HG03439 (cell line): Measurements from ENCODE around the gene HS6ST1.

Experiments
- ATAC-seq: cut with Tn5 transposase; IDR thresholded peaks from one replicate; pipeline ENCODE4 v1.9.1; 2021; ENCODE audit warnings: mild to moderate bottlenecking, moderate library complexity; ENCODE audit not compliant: unreplicated experiment

The HS6ST1 gene

DNA sequence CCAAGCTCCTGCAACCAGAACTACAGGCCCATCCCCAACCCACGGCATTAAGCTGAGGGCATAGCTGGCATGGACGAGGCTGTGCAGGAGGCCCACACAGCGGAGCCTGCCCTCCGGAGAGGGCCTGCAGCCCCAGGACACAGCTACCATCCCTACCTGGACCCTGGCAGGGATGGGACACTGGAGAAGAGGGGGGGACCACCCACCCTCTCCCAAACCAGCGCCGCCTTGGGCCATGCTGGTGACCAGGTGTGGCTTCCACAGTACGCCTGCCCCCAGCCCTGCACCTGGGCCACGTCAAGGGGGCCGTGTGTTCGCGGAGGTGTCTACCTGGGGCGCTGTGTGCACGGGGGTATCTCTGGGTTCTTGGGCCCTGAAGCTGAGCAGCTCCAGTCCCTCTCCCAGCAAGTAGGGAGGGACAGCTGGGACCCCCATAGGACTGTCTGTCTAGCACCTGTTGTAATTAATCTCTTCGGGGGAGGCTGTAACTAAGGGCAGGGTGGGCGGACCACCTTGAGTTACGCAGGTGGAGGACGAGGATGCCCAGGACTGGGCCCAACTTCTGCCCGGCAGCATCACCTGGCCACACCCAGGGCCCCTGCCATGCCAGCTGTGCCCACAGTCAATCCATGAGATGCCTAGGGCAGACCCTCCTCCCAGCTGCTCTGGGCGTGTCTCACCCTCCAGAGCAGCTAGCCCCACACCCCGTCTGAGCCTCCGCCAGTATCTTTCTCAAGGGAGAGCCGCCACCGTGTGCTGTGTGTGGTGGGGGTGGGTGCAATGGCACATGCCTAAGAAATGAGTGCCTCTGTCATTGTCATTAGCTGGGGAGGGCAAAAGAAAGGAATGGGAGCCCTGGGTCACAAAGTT is 18.3 kb downstream of the HS6ST1 start:
- ATAC-seq: no peak

DNA sequence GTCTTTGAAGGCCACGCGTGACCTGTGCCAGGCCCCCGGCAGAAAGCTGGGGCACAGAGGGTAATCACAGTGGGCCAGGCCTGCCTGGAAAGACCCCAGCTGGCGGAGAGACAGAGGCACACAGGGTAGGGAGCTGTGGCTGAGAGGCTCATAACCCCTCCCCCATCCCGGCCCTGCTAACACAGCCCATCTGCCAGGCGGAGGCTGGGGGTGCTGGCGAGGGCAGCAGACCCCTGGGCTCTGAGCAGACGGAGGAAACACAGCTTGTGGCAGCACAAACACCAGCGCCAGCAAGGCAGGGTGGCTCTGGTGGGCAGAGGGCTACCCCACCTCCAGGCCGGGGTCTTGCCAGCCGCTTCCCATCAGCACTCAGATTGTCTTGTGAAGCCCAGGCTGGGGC is 19.0 kb downstream of the HS6ST1 start:
- no peak for ATAC-seq

DNA sequence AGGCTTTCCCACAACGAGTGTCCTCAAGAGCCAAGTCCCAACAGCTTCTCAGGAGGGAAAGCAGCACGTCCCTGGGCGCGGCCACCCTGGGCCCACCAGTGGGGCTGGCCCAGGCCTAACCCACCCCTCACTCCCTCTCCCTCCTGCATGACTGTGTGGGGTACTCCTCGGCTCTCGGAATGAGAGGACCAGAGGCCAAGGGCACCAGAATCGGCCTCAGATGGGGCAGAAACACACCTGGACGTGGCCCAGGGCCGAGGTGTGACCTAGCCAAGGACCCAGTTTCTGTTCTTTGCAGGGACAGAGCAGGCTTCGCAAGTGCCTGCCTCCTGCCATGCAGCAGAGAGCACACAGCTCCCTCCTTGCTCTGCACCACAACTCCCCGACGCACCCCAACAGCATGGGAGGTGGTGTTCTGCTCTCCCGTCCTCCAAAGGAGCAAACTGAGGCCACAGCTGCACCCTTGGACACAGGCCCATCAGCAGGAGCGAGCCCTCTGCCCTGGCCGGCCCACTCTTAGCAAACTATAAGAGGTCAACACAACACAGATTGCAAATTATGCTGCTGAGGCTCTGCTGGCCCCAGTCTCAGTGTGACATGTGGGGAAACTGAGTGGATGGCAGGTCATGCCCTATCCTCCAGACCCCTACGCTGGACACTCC is 19.7 kb downstream of the HS6ST1 start:
- no peak for ATAC-seq

DNA sequence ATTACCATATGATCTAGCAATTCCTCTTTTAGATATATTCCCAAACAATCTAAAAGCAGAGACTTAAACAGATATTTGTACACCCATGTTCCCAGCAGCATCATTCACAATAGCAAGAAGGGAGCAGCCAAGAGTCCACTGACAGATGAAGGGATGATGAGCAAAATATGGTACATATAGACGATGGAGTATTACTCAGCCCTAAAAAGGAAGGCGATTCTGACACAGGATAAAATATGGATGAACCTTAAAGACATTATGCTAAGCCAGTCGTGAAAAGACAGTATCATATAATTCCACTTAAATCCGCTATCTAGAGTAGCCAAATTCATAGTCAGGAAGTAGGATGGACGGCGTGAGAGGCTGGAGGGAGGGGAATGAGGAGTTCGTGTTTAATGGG is 20.4 kb downstream of the HS6ST1 start:
- ATAC-seq: no peak

DNA sequence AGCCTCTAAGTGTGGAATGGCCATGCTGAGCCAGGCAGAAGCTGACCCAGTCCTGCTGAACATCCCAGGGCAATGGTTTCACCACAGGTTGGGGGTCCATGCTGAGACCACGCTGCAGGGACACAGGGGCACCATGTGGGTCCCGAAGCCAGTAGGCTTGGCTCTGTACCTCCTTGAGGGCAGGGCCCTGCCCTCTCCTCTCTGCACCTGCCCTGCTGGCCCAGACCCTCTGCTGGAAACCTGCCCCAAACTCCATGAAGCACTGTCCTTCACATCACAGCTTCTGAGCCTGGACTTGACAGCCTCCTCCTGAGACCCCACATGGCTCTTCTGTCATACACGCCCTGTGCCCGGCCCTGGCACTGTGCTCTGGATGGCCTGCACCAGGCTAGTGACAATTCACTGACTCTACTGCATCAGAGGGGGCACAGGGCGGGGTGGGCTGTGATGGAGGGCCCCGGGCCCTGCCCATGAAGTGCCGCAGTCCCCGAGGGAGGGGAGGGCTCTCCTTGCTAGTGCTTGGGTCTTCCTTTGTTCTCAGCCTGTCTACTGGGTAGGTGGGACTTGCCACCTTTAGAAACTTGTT is 24.7 kb downstream of the HS6ST1 start:
- ATAC-seq: no peak

DNA sequence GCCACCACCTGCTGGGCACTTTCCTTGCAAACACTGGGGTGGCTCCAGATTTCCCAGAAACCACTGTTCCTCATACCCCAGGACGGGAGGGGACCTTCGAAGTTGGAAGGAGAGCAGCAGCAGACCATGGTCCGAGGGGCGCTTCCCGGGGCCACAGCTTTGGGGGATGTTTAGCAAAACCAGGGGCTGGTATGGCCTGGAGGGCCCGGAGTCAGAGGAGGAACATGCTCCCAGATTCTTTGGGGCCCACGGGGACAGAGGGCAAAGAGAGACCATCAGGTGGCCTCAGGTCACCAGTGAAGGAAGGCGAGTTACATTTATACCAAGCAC is 25.3 kb downstream of the HS6ST1 start:
- ATAC-seq: no peak

DNA sequence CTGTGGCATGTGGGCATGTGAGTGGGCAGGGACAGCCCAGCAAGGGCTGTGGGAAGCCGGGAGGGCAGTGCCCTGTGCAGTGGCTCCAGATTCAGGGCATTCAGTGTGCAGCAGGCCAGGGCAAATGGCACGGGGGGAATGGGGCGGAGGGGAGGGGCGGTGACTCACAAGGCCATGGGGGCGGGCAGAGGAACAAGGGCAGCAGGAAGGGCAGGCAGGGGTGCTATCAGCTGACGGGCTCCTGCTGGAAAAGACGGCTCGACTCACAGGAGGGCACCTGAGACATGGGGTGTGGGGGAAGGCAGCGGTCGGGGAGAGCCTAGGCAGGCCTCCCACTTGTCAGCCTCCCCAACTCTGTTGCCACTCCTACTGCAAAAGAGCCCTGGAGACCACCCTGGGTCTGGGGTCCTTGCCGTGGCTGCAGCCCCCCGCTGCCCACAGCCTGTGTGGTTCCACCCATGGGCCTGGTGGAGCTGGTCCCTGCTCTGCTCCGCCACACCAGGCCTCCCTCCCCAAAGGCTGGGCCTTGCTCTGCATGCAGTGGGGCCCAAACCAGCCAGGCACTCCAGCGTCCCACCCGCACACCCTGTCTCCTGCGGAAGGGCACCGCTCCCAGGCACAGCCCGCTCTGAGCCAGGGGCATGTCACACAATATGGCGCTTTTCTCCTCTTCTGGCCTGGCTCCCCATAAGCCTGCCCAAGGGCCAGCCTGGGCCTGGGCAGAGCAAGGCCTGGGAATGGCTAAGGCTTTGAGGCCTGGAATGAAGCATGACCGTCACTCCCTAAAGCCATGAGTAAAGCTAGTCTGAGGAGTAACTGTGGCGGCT is 25.9 kb downstream of the HS6ST1 start:
- no peak for ATAC-seq

DNA sequence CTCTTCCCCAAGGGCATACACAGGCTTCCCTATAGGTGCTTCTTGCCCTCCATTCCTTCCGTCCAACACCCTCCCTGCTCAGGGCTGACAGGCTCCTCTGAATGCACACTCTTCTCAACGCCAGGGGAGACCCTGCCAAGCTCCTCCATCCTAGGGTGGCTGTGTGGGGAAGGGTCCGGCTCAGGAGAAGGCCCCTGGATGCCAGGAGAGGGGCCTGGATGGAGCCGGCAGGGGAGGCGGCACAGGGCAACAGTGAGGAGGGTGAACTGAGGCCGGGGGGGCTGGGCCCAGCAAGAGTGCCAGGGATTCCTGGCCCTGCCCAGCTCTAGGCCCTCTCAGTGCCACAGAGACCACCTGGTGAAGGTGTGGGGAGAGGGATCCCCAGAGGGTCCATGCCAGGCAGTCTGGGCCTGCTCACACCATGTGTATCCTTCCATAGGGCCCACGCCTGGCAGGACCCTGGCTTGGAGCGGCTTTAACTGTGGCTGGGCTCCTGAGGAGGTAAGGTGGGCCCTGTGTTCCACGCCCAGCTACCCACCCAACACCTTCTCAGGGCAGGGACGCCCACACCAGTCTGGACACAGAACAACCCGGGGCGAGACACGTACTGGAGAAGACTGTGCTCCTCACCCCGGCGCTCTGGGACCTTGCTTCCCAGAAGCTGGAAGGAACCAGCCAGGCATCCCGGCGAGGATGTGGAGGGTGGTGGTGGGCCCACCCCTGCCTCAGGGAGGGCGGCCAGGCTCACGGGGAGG is 26.6 kb downstream of the HS6ST1 start:
- no peak for ATAC-seq

DNA sequence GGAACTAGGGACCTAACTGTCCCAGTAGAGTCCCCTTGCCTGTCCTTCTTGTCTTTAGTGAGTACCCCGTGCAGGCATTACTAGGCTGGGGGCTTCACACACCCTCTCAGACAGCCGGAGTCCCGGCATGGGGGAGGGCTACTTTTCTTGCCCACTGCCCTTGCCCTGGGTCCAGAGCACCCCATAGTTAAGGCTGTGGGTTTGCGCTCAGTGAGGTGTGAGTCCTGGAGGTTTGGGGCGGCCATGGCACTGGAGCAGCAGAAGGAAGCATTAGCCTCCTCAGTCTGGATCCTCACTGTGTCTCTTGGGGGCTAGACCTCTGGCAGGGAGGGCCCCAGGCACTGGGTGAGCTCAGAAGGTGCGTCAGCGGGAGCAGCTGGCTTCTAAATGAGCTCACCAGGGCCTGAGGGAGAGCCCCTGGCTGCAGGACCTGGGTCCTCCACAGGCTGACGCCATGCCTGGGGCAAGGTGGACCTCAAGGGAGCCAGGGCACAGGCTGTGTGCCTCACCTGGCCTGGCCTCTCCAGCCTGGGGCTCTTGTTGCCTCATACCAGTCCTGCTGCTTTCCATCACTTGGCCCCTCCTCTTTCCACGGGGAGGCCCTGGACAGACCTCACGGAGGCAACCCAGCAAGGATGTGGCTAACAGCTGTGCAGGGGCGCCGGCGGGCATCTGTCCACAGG is 27.4 kb downstream of the HS6ST1 start:
- no peak for ATAC-seq

DNA sequence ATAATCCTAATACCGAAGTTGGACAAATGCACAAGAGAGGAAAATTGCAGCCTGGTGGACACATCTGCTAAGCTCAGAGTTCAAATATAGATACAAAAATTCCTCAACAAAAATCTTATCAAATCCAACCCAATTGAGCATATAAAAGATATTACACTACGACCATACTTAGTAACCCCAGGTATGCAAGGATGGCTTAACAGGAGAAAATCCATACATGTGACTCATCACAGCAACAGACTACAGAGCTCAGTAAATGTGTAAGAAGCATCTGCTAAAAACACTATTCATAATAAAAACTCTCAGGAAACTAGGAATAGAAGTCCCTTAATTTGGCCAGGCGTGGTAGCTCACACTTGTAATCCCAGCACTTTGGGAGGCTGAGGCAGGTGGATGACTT is 28.3 kb downstream of the HS6ST1 start:
- ATAC-seq: no peak

DNA sequence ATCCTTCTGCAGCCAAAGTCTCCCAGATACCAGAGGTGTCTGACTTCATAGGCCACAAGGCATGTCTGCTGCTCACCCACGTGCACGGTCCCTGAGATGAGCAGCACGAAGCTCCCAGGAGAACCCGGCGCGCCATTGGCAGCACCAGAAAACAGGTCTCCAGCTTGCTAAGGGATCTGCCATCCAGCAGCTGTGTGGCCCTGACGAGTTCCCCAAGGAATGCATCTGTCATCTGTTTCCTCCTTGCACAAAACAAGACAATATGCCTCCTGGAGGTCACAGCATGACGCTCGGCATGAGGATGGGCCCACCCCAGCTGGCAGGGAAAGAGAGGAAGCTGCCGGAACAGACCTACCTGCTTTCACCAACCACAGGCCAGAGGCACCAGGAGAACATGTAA is 29.2 kb downstream of the HS6ST1 start:
- ATAC-seq: no peak

DNA sequence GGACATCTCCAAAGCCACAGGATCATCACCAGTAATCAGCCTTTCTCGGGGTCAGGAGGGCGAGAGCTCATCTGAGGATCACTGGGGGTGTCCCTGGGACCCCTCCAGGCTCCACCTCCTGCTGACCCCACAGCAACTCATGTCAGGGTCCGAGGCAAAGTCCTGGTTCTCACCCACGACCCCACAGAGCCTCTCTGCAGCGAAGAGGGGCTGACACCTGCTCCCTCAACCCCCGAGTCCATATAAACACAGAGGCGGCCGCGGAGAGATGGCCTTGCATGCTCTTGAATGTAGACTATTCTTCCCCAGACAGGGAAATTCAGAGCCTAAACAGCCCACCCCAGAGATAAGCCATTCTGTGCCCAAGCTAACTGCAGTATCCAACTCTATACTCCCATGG is 29.9 kb downstream of the HS6ST1 start:
- ATAC-seq: no peak

DNA sequence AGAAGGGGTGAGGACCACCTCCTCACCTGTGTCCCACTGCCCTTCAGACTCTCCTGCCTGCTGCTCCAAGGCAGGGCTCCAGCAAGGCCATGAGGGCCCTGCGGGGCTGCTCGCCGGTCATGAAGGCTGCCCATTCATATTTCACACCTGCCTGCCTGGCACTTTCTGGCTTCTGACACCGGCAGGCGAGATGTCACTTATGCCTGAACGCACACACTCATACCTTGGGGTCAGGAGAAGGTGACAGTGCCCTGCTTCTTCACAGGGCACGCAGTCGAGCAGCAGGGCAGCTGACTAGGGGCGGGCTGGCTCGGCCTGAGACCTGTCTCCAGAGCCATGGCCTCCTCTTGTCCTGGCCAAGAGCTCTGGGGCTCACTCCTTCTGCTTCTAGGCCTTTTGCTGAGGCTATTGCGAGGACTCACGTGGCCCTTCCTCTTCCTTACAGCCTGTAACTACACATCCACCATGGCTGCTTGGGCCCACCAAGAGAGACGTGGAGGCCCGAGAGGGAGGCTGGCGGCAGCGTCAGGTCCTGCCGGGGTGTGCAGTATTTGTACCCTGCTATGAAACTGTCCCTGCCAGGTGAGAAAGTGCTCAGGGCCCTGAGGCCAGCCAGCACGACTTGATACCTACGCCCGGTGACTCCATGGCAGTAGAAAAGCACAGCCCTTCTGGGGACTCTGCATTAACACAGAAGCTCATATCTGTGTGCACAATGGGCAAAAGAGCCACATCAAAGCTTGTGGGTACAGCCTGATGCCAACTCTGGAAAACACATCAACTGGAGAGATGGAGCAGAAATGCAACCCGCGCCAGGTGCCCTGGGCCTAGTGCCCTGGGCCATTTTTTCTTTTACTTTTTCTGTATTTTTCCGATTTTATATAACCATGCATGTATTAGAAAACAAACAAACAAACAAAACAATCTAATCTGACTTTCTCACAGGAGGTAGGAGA is 30.6 kb downstream of the HS6ST1 start:
- ATAC-seq: no peak

DNA sequence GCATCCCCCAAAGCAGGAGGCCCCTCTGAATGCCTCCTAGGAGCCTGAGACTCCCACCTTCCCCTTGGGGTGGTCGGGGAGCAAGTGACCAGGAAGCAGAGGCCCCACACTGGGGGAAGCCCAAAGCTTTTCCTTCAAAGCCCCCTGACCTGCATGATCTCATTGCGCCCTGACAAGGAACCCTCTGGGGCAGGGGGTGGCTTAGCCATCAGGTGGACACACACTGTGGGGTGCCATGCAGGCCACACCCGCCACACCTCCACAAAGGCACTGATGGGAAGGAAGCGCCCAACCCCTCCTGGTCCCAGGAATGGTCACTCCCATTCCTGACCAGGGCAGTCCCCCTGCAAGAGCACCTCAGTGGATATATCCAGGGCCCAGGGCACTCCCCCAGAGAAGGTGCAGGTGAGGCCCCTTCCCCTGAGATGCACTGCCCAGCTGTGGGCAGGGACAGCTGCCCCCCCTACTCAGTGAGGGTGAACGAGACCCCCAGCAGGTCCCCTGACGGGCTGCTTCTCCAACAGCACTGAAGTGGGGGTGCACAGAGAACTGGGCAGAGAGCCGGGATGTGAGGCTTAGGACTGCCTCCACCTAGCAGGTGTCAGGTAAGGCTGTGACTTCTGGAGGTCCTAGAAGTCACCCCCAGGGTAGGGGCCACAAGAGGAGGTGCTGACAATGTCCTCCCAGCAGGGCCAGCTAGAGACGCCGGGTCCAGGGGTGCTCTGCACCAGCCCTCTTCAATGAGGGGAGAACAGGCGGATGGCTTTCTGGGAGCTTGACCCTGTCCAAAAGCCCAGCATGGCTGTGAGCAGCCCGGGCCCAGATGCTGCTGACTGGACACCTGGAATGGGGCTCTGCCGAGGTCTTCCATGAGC is 31.5 kb downstream of the HS6ST1 start:
- no peak for ATAC-seq

DNA sequence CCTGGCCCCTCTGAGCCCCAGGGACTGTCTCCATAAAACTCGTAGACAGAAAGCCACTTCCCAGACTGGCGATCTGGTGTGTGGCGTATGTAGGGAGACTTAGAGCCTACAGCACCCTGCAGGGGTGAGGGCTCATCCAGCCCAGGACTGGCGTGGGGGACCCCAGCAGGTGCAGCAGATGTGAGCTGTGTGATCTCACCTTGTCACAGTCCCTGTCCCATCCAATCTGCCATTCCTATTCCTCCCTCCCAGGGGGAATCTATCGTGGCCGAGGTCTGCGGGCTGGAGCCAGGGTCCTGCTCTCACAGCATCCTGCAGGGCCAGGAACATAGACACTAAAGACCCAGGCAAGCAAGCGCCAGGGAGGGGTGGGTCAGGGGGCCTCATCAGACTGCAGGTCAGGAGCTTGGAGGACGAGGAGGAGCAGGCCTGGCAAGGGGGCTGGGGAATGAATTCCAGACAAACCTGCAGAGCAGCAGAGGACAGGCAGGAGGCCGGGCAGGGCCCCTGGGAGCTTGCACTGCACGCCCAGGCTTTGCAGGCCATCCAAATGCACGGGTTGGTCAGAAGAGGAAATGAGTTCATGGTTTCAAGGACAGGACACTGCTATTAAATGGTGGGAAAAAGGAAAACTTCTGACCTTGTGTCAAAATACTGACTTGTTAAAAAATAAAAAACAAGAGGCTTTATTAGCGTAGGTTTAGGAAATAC is 32.5 kb downstream of the HS6ST1 start:
- ATAC-seq: no peak

DNA sequence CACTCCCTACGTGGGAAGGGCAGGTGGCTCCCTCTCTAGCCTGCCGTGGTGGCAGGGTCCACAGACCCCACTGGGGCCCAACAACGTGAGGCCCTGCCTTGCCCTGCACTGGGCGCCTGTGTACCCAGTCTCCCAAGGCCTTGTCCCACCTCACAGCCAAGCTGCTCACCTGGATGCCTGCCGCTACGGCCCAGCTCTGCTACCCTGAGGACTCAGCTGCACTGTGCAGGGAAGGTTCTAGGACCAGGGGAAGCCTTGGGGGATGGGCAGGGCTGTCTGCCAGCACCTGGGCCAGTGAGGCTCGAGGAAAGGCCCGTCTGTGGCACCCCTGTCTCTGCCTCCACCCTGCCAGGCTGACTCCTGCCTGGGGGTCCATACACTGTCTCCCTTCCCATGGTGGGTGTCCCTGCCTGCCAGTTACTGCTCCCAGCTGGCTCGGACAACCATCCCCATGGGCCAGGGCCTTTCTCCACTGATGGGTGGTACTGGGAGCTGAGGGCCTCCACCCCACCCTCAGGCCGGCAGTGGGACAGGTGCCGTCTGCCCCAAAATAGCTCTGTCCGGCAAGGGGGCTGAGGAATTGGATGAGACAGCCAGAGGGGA is 33.2 kb downstream of the HS6ST1 start:
- ATAC-seq: no peak

DNA sequence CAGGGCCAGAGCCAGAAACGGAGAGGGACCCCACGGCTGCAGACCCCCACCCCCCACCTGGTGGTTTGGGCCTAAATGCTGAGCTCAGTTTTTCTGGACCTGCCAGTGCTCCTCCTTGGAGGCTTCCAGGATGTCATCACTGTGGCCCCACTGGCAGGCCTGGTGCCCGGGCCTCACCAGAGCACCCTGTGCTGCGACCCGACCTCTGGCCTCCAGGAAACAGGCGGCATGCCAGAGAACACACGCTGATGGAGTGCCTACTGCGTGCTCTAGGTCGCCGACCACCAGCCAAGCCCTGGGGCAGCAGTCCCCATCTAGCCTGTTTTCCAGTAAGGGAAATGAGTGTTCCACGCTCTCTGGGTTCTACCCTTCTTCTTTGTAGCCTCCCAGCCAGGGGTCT is 33.8 kb downstream of the HS6ST1 start:
- no peak for ATAC-seq
